NCI-H524 treated with DMSO at 0.1 percent for 48 hours (cell line): ENCODE data around the gene RALA.
A peak's percentile ranks its signal among the peaks of the same experiment; 100 is the strongest.
"Not testable (repeated sequence)": the region's sequence is repeated elsewhere in the genome, so short reads cannot be mapped to it uniquely, and the experiment has no call there.

Experiments
- DNase-seq: peaks from one replicate; lab custom pipeline; 2025; lab: John Stamatoyannopoulos, UW

RALA gene

GRCh38 chr7:39647816-39648215 lies 24.4 kb downstream of the RALA start:
- no peak for DNase-seq

- DNase-seq = no peak
Measured at GRCh38 chr7:39650676-39651075, 27.3 kb downstream of the RALA start.

- no peak for DNase-seq
Measured at GRCh38 chr7:39651265-39651664, 27.9 kb downstream of the RALA start.

- no peak for DNase-seq
Measured at GRCh38 chr7:39656415-39656814, 33.0 kb downstream of the RALA start.

- no peak for DNase-seq
Measured at GRCh38 chr7:39659356-39660013, 36.1 kb downstream of the RALA start.

GRCh38 chr7:39661960-39662359 lies 38.6 kb downstream of the RALA start:
- DNase-seq = no peak

- DNase-seq = no peak
Measured at GRCh38 chr7:39663263-39663662, 39.9 kb downstream of the RALA start.

GRCh38 chr7:39664057-39664456 lies 40.7 kb downstream of the RALA start:
- peak; percentile 18 for DNase-seq

GRCh38 chr7:39664585-39664984 lies 41.2 kb downstream of the RALA start:
- no peak for DNase-seq

GRCh38 chr7:39666562-39666961 lies 43.2 kb downstream of the RALA start:
- DNase-seq = no peak

- DNase-seq = peak; percentile 94
Measured at GRCh38 chr7:39667341-39667923, 44.1 kb downstream of the RALA start.

GRCh38 chr7:39668280-39668679 lies 44.9 kb downstream of the RALA start:
- not testable (repeated sequence) for DNase-seq

- DNase-seq = no peak
Measured at GRCh38 chr7:39670052-39670451, 46.7 kb downstream of the RALA start.

- DNase-seq = no peak
Measured at GRCh38 chr7:39670934-39671333, 47.6 kb downstream of the RALA start.

- no peak for DNase-seq
Measured at GRCh38 chr7:39672176-39672575, 48.8 kb downstream of the RALA start.

GRCh38 chr7:39673868-39674267 lies 50.5 kb downstream of the RALA start:
- no peak for DNase-seq

- no peak for DNase-seq
Measured at GRCh38 chr7:39674406-39674805, 51.0 kb downstream of the RALA start.

- DNase-seq = no peak
Measured at GRCh38 chr7:39676346-39676745, 53.0 kb downstream of the RALA start.

GRCh38 chr7:39678930-39679709 lies 55.7 kb downstream of the RALA start:
- no peak for DNase-seq

- DNase-seq = not testable (repeated sequence)
Measured at GRCh38 chr7:39679874-39680273, 56.5 kb downstream of the RALA start.

GRCh38 chr7:39681887-39682441 lies 58.6 kb downstream of the RALA start:
- no peak for DNase-seq

GRCh38 chr7:39683216-39683845 lies 60.0 kb downstream of the RALA start:
- DNase-seq = peak; percentile 5
